Keratinocyte (primary cell): ENCODE measurements around the gene NPIPB12.
"Not testable (repeated sequence)": the region's sequence is repeated elsewhere in the genome, so short reads cannot be mapped to it uniquely, and the experiment has no call there.

Source experiments
- CTCF ChIP-seq, 3 experiments: IDR thresholded peaks in 1 of 3; conservative IDR thresholded peaks in 1 of 3; optimal IDR thresholded peaks in 1 of 3; 2 replicates in 2 of 3; 3 replicates in 1 of 3; pipeline versions ENCODE3 to v1.5.1; 2011; ENCODE audit warnings: low read length in 3 of 3, mild to moderate bottlenecking in 3 of 3, moderate library complexity in 2 of 3, control low read depth in 1 of 3, inconsistent platforms in 1 of 3; ENCODE audit not compliant: insufficient read depth in 2 of 3; ENCODE audit errors: extremely low read depth in 1 of 3
- EZH2 ChIP-seq: IDR thresholded peaks from one replicate; pipeline ENCODE4 v1.6.1; 2012; ENCODE audit warnings: inconsistent platforms, mild to moderate bottlenecking, low read length, moderate library complexity

DNA sequence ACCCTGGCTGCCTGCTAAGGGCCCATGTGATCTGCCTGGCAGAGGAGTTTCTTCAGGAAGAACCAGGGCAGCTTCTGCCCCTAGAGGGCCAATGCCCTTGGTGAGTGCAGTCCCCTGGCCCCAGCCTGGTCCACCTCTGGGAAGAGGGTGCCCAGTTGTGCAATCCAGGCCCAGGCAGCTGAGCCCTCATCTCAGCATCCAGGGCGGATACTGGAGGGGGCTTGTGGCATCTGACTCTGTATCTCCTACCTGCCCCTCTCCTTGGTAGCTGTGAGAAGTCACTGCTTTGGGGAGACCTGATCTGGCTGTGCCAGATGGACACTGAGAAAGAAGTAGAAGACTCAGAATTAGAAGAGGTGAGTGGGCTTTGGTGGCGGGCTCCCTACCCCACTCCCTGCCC lies 48.5 kb downstream of the NPIPB12 start:
- TF ChIP-seq CTCF (optimal IDR thresholded peaks at IDR 0.05 in 1 of 3, IDR thresholded peaks at IDR 0.05 in 1 of 3, conservative IDR thresholded peaks at IDR 0.05 in 1 of 3; ENCODE audit: extremely low read depth in 1 of 3, insufficient read depth in 2 of 3, low read length in 3 of 3); EZH2: not testable (repeated sequence)
